Measurements from ENCODE around the gene TNKS2.

The TNKS2 gene

DNA sequence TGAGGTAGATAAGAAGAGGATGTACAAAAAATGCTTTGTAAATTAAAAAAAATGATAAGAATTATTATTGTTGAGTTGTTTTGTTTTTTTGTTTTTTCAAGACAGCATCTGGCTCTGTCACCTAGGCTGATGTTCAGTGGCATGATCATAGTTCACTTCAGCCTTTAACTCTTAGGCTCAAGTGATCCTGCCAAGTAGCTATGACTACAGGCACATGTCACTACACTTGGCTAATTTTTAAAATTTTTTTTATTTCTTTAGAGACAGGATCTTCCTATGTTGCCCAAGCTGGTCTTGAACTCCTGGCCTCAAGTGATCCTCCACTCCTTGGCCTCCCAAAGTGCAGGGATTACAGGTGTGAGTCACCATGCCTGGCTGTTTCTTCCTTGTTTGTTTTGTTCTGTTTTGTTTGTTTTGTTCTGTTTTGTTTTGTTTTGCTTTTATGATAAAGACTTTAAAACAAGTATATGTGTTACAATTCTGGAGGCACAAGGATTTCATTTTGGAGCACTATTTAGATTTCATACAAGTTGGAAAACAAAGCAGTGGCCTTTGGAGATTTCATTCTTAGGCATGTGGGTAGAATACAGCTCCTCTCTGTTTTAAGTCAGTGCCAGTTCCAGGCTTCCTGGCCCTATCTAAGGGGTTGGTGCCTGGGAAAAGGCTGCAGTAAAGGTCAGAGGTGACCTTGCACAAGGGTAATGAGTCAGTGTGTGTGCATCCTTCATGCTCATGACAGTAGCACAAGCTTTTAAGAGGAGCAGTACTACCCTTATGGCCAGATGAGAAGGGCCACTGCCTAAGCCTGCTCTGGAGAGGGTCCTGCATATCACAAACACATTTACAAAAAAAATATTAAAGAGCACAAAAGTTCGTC is 93.1 kb downstream of the TNKS2 start:
- no peak for TF ChIP-seq TCF12 (IDR thresholded peaks at IDR 0.05; ENCODE audit: low read depth)
- TF ChIP-seq YY1 (IDR thresholded peaks at IDR 0.05; ENCODE audit: low read depth) = no peak
- no peak for TF ChIP-seq TEAD4 (IDR thresholded peaks at IDR 0.05)
- TF ChIP-seq, protein P1, sequence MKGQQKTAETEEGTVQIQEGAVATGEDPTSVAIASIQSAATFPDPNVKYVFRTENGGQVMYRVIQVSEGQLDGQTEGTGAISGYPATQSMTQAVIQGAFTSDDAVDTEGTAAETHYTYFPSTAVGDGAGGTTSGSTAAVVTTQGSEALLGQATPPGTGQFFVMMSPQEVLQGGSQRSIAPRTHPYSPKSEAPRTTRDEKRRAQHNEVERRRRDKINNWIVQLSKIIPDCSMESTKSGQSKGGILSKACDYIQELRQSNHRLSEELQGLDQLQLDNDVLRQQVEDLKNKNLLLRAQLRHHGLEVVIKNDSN (IDR thresholded peaks at IDR 0.05) = no peak
- TF ChIP-seq CREB1 (IDR thresholded peaks at IDR 0.05; ENCODE audit: low read depth) = no peak
- TF ChIP-seq RAD21 (IDR thresholded peaks at IDR 0.05; ENCODE audit: low read depth) = no peak
- TF ChIP-seq NFIC (IDR thresholded peaks at IDR 0.05) = no peak
- TF ChIP-seq, protein P2, sequence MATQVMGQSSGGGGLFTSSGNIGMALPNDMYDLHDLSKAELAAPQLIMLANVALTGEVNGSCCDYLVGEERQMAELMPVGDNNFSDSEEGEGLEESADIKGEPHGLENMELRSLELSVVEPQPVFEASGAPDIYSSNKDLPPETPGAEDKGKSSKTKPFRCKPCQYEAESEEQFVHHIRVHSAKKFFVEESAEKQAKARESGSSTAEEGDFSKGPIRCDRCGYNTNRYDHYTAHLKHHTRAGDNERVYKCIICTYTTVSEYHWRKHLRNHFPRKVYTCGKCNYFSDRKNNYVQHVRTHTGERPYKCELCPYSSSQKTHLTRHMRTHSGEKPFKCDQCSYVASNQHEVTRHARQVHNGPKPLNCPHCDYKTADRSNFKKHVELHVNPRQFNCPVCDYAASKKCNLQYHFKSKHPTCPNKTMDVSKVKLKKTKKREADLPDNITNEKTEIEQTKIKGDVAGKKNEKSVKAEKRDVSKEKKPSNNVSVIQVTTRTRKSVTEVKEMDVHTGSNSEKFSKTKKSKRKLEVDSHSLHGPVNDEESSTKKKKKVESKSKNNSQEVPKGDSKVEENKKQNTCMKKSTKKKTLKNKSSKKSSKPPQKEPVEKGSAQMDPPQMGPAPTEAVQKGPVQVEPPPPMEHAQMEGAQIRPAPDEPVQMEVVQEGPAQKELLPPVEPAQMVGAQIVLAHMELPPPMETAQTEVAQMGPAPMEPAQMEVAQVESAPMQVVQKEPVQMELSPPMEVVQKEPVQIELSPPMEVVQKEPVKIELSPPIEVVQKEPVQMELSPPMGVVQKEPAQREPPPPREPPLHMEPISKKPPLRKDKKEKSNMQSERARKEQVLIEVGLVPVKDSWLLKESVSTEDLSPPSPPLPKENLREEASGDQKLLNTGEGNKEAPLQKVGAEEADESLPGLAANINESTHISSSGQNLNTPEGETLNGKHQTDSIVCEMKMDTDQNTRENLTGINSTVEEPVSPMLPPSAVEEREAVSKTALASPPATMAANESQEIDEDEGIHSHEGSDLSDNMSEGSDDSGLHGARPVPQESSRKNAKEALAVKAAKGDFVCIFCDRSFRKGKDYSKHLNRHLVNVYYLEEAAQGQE (IDR thresholded peaks at IDR 0.05; ENCODE audit: low read depth) = no peak
- TF ChIP-seq CEBPB (IDR thresholded peaks at IDR 0.05) = no peak
- no peak for TF ChIP-seq TAF1 (IDR thresholded peaks at IDR 0.05; ENCODE audit: low read depth)
- TF ChIP-seq, protein P3, sequence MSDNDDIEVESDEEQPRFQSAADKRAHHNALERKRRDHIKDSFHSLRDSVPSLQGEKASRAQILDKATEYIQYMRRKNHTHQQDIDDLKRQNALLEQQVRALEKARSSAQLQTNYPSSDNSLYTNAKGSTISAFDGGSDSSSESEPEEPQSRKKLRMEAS (IDR thresholded peaks at IDR 0.05) = no peak

DNA sequence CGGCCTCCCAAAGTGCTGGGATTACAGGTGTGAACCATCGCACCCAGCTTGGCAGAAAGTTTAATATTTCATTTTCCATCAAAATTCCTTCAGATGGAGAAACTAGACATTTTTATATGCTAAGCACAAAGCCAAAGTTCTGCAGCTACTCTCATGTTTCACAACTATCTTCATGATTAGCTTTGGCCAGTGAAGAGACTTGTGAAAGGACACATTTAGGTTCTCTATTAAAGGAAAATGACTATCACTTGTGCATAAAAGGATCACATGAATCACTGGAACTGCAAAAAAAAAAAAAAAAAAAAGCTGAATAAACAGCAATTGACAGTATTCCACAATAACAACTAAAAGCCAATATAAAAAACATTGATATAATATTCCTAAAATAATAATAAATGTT is 94.8 kb downstream of the TNKS2 start:
- TF ChIP-seq CEBPB (IDR thresholded peaks at IDR 0.05) (no peak), RAD21 (IDR thresholded peaks at IDR 0.05; ENCODE audit: low read depth) (no peak), EGR1 (IDR thresholded peaks at IDR 0.05) (no peak), EP300 (IDR thresholded peaks at IDR 0.05; ENCODE audit: borderline replicate concordance) (no peak), TAF1 (IDR thresholded peaks at IDR 0.05; ENCODE audit: low read depth) (no peak)
- TF ChIP-seq, protein P2 (IDR thresholded peaks at IDR 0.05; ENCODE audit: low read depth) = no peak

DNA sequence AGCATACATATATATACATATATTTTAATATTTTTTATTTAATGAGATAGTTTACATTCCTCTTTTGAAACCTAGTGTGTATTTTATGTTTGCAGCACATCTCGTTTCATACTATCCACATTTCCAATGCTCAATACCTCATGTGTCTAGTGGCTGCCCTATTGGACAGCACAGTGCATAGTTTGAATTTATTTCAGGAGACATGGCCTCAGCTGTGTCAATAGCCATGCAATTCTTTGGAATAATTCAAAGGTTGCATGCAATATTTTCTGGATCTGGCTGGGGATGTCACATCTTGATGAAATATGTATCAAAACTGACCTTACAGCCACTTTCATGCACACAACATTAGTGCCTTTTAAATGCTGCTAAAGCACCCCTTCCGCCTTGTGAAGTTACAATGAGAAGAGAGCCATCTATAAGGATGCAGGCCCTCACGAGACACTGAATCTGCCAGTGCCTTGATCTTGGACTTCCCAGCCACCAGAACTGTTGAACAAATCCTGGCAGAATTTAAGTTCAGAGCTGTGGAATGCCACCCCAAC is 98.1 kb downstream of the TNKS2 start:
- no peak for TF ChIP-seq CREB1 (IDR thresholded peaks at IDR 0.05; ENCODE audit: low read depth)
- TF ChIP-seq ZBTB7A (IDR thresholded peaks at IDR 0.05; ENCODE audit: low read depth) = no peak
- TF ChIP-seq TCF12 (IDR thresholded peaks at IDR 0.05; ENCODE audit: low read depth) = no peak
- TF ChIP-seq CEBPB (IDR thresholded peaks at IDR 0.05) = no peak
- TF ChIP-seq TAF1 (IDR thresholded peaks at IDR 0.05; ENCODE audit: low read depth) = no peak
- no peak for TF ChIP-seq TEAD4 (IDR thresholded peaks at IDR 0.05)
- TF ChIP-seq, protein P3 (IDR thresholded peaks at IDR 0.05) = no peak
- no peak for TF ChIP-seq EGR1 (IDR thresholded peaks at IDR 0.05)
- TF ChIP-seq FOXM1 (IDR thresholded peaks at IDR 0.05; ENCODE audit: borderline replicate concordance, low read depth) = no peak
- TF ChIP-seq RAD21 (IDR thresholded peaks at IDR 0.05; ENCODE audit: low read depth) = no peak
- TF ChIP-seq, protein P2 (IDR thresholded peaks at IDR 0.05; ENCODE audit: low read depth) = no peak
- no peak for TF ChIP-seq EP300 (IDR thresholded peaks at IDR 0.05; ENCODE audit: borderline replicate concordance)
- TF ChIP-seq, protein P1 (IDR thresholded peaks at IDR 0.05) = no peak
- TF ChIP-seq YY1 (IDR thresholded peaks at IDR 0.05; ENCODE audit: low read depth) = no peak
- TF ChIP-seq NFIC (IDR thresholded peaks at IDR 0.05) = no peak

DNA sequence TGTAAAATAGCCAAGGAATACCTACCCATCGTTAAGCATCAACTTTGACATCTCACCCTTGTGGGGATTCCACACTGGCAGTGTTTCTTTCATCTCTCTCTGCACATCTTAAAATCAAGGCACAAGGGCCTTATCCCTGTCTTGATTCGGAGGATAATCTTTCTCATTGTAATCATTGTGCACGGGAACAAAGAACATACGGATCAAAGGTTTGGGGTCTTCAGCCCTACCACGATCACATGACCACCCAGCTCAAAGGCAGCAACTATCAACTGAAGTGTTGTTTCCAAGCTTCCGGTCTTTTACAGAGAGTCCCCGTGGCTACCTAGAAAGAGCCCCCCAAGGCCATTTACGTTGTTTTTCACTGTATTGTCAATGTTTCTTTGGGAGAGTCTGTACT is 99.2 kb downstream of the TNKS2 start:
- no peak for TF ChIP-seq ZBTB7A (IDR thresholded peaks at IDR 0.05; ENCODE audit: low read depth)
- TF ChIP-seq, protein P2 (IDR thresholded peaks at IDR 0.05; ENCODE audit: low read depth) = no peak
- TF ChIP-seq FOXM1 (IDR thresholded peaks at IDR 0.05; ENCODE audit: borderline replicate concordance, low read depth) = no peak
- no peak for TF ChIP-seq YY1 (IDR thresholded peaks at IDR 0.05; ENCODE audit: low read depth)

All from Ishikawa (cell line).